Stimulated activated CD4-positive, alpha-beta T cell treated with anti-CD3 and anti-CD28 coated beads, Interleukin-1b, Interleukin-23, amount 100 ng/mL, for 4 hours (primary cell): ENCODE measurements around the gene ENDOD1.

Experiments used
- DNase-seq, 2 donors: peaks; one replicate each; pipeline ENCODE4 v3.0.0-alpha.2; 2020; ENCODE audit warnings: low read depth in 2 of 2

The ENDOD1 gene

DNA sequence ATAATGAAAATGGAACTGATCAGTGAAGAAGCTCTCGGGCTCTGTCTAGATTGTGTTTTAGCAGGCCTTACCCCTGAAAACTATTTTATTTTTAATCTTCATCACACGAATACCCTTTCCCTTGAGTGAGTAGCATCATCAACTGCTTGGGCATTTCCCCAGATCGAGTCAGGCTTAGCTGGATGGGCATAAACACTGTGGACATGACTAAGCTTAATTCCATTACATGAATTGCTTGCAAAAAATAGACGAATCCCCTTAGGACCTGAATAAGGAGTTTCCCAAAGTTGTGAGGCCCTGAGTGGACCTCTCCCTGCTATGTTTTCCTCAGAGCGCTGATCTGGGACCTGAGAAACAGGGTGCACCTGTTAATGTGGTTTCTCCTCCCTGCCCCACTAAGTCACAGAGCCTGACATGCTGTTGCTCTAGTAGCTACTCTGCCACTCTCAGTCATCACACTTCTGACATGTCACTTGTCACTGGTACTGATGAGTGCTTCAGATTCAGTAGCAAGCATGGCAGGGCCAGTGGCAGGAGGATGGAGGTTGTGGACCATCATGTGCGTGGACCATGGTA, 53.5 kb downstream of the ENDOD1 start:
- DNase-seq = no peak

DNA sequence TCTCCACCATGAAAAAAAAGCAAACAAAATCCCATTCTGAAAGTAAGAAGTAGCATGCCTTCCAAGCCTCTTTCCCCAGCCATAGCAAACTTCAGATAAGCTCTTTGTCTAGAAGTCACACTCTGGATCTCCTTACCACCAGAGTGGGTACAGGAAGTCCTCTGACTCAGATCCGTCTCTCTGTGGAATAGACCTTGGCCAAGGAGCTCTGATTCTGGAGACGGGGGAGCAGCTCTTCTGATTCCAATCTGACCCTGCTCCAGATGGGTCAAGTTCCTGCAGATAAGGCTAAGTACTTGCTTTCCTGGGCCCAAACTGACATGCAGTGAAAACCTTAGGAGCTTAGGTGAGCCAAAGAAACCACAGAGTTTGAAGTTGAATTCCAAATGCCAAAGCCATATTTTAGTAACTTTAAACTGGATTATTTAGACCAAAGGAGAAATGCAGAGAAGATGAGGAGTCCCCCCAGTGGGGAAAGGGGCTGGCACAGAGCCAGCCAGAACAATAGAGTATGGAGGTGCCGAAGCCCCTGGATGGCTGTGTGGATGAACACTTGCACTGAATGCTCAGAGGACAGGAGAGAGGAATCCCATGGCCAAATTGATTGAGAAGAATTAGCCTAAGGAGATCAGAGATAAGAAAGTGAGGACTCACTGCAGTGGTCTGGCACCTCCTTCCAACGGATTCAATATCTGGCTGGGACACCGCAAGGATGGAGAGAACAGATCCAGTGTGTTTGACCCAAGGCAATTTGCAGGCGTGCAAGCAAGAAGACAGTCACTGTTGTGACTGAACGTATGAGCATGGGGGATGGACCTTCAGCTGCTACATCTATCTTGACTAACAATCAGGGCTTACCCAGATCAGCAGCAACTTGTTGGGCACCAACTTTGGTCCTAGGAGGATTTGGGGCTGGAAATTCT, 54.9 kb downstream of the ENDOD1 start:
- no peak for DNase-seq

DNA sequence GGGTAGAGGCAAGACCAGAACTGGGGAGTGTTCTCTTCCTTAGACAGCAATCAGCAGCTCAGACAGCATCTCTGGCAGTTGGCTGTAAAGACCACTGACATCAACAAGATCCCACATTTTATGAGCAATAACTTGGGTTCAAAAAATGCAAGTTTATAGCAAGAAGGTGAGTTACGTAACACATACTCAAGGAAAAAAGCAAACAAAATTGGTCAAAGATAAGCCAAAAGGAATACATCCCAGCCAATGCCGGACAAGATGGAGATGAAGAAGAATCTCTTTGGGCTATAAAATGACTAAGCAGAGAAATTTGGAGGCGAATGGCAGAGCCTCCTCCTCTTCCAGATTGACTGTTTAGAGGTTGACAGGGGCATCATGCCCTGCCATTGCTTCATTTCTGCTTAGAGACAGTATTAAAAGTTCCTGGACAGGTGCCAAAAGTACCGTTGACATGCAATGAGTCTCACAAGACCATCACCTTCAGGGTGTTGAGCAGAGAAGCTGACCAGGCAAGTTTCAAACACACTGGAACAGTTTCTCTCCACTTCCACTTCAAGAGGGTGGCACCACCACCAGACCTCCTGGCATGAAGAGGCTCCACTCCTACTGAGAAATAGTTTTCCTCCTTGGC, 55.9 kb downstream of the ENDOD1 start:
- no peak for DNase-seq

DNA sequence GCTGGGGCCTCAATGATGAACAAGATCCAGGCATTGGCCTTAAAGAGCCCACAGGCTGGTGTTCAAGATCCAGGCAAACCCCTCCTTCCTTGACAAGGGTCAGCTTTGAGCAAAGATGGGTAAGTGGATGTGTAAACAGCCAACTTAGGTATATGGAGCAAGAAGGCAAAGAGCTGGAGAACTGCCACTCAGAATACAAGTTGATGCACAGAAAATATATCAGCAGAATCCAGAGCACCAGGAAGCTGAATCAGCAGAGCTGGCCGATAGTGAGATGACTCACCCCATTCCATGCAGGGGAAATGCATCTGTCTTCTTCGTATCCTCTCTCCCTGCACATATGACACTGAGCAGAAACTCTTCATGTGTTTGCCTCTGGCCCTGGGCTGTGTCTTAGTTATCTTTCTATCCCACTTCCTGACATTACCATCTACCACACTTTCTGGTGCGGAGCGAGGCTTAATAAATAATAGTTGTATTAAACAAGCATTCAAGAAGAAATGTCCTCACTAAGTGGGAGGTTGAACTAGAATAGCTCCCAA, 57.8 kb downstream of the ENDOD1 start:
- DNase-seq = no peak

DNA sequence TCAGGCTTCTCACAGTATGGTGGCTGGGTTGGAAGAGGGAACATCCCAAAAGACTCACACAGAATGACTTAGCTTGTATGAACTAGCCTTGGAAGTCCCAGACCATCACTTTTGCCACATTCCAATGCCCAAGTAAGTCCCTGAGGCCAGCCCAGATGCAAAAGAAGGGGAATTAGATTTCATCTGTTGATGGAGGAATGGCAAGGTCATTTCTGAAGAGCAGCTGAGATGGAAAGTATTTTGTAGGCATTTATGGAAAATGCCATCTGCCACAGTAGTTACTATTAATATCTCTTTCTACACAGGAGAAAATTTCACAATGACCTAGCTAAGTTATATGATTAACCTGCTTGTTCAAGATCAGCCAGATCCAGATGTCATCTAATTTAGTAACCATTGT, 58.8 kb downstream of the ENDOD1 start:
- no peak for DNase-seq

DNA sequence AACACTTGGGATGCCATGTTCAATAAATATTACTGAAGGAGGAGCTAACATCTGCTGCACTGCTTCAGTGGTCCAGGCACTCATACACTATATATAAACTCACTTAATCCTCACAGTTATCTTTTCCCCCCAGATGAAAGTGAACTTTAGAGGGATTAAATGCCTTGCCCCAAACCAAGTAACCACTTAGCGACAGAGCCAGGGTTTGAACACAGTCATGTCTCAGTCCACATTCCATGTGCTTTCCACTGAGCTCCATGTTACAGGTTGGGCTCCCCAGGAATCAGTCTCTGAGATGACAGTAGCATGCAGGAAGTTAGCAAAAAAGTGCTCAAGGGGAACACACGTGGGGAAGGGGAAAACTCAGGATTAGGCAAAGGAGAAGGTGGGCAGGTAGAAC, 59.3 kb downstream of the ENDOD1 start:
- no peak for DNase-seq

DNA sequence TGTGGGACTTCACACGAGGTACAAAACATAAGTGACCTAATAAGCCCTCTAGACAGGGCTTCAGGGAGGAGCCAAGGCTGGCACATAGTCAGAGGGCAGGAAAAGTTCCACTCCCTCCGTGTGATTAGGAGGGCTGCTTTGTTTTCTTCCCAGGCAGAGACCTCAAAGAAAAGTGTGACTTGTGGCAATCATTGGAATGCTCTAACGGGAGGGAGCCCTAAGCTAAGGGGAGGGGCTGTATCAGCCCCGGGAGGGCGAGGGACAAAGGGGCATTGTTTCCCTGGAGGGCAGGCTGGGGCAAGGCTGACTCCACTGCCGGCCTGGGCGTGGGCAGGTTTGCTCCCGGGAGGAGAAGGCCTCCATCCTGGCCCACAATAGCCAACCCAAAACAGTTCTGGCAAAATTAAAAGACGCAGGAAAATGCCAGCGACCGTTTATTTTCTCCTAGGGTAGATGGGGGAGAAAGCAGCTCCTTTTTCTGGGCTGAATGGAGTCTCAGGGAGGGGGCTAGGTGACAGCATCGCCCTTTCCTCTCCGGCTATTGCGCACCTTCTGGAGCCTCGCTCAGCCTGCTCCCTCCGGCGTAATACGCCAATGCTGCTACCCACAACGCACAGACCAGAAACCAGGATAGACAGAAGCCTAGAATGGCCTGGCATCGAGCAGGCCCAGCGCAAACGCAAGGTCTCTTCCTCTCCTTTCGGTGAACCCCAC, 60.2 kb downstream of the ENDOD1 start:
- no peak for DNase-seq

DNA sequence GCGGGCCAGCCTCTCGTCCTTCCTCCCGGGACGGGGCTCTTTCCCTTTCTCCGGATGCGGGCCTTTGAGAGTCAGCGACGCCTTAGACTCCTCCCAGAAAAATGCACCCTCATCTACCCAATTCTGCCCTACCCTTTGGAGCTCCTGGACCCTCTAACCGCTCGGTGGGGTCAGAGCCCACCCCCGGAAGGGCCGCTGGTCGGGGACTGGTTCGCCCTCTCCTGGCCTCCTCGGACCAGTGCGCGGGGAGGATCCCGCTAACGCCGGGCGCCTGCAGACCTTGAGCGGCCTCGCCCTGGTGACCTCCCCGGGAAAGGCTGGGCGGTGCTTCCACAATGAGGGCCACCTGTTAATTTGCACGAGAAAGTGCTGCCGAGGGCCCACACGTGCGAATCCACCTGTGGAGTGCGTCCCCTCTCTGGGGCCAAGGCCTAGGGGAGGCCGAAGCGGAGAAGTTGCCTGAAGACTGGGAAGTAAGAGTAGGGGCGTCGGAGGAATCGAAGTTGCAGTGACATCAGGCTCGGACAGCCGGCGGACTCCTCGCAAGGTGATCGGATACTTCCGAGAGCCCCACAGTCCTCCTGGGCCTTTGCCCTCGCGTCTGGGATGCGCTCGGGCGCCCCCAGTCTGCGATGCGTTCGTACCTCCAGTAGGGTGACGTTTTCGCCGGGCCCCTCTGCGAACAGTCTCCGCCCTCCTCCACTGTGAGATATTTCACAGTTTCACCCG, 61.5 kb downstream of the ENDOD1 start:
- peak; percentile 79 to 86 for DNase-seq

DNA sequence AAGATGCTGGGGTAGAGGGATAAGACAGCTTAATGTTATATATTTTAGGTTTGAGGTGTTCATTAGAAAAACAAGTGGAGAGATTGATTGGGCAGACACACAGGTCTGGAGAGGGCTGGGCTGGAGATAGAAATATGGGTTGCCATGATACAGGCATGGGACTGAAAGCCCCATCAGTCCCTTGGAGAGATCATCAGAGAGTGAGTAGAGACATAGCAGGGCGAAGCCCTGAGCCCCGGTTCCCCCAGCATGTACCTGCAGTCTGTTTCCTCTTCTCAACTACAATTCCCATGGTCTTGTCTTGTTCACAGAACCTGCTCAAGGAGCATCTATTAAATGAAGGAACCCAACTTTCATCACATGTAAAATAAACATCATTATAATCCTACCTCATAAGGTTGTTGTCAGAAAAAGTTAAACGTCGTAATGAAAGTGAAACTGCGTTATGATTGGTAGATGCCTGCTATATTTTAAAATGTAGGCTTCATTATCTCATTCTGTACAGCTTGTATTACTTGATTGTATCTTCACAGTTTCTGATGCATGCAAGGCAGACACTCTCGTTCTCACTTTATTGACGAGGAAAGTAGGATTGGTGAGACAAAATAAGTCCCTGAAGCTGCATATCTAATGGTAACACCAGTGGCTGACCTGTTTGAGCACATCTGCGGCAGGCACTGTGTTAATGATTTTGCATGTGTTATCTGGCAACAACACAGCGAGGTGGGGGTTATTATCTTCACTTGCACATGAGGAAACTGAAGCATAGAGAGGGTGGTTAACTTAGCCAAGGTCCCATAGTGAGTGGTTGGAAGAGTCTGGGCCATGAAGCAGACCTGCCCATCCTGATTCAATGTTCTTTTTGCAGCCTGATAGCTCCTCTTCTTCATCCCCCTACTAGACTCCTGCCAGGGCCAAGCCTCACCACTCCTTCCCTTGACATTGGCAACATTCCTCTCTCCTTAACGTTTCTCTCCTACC, 63.5 kb downstream of the ENDOD1 start:
- no peak for DNase-seq

DNA sequence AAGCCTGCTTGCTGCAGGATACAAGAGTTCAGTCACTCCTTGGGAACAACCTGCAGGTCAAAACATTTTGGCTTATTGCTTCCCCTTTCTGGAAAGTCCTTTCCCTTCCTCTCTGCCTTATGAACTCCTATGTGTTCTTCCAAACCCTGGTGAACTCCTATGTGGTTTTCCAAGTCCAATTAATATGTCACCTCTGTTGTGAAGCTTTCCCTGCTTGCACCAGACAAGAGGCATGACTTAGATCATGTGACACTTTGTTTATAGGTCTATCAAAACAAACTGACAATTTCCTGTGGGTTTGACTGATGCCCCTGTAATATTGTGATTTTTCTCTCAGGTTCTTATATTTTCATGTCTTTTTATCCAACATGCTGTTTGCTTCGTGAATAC, 64.2 kb downstream of the ENDOD1 start:
- no peak for DNase-seq

DNA sequence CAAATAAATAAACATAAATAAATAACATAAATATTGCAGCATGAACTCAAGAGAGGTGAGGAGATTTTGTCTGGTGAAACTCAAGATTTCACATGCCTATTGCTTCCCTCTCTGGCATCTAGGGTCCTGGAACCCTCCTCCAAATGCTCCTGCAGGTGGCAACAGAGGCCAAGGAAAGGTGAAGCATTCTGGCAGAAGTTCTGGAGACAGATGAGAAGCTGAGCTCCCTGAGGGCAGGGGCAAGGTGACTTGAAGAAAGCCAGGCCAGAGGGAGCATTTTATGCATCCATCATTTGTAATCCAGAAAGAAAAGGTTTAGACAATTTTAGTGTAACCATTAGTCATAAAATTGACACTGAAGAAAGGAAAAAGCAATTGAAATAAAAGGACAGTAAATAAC, 64.9 kb downstream of the ENDOD1 start:
- DNase-seq = peak; percentile 41 to 50

DNA sequence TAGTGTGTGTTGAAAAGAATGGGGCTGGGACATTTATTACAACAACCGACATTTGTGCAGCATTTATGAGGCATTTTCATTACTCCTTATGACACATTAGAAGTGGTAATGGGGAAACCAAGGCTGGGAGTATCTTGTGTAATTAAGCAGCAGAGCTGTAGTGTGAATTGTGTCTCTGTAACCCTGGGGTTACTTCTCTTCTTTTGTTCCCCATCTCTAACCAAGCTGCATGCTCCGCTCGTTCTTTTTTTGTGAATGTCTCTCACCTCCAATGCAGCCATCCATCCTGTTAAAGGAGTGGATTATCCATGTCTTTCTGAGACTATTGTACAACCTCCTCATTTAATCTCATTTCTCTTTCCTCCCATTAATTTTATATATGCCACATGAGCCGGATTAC, 65.7 kb downstream of the ENDOD1 start:
- no peak for DNase-seq

DNA sequence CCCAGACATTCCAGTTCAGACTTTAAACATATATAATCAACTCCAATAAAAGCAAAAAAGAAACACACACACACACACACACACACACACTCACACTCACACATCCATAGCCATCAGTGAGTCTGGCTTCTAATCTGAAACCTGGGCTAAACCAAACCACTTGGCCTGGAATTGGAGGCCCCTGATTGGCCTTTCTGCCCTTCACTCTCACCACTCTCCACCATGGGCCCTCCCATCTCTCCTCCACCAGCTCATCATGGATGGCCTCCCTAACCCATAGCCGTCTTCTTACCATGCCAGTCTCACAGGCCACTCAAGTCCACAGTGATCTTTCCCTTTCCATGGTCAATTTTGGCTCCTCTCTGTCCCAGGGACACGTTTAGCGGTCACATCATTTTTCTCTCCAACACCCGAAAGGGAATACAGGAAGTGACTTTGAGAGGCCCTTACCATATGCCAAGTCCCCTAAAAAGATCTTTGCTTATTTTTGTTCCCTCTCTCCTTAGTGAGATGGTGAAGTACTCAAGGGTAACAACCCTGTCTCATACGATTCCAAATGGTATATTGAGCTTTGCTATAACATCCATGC, 66.6 kb downstream of the ENDOD1 start:
- no peak for DNase-seq

DNA sequence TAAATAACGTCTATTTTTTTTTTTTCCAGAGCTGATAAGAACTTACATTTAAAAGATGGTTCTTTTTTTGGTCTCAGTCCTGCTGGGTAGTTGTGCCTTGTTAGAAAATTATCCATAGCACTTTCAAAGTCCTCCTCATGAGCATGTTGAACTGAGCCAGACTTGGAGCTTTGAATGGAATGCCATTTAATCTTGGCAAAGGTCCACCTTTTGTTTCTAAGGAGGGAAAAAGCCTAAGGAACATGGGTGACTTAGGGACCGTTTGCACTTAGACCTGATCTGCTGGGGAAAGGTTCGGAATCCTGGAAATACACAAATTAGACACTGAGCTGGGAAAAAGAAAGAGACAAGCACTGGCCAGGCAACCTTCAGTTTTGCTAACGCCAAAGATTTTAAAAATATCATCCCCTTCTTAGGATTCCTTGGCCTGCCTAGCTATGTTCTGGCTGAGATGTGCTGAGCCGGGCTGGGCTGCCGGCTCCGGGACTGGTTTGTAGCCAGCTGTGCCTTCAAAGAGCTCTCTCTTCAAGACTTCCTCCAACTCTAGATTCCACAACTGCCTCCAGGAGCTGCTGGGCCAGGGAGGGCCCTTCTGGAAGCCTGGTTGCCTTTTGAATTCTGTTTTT, 67.4 kb downstream of the ENDOD1 start:
- no peak for DNase-seq

DNA sequence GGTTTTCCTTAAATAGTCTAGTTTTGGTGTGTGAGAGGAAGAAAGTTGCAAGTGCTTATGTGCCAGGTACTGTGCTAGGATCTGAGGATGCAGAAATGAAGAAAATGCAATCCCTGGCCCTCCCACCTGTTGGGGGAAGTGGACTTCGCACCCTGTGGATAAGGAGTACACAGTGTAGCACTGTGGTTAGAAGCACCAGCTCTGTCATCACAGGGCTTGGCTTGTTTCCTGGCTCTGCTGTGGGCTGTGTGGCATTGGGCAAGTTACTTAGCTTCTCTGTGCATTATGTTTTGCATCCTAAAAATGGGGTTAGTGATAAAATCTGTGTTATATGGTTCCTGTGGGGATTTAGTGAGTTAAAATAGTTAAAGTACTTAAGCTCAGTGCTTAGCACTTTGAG, 68.2 kb downstream of the ENDOD1 start:
- DNase-seq = no peak

DNA sequence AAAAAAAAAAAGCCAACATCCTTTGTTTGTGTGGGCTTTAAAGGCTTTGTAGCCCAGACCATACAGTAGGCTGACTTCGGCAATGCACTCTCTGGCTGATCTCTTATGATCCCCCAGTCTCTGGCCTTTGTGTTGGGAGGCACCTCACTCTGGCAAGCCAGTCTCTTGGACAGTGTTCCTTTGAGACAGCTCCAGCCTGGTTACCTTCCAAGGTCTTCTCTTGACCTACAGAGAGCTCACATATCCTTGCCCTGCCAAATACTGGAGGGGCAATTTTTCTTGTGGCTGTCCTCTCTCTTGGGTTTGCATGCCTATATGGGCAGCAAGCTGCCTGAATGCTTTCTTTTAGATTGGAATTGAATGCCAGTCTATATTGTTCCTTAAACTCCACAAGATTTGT, 71.6 kb downstream of the ENDOD1 start:
- DNase-seq = no peak

DNA sequence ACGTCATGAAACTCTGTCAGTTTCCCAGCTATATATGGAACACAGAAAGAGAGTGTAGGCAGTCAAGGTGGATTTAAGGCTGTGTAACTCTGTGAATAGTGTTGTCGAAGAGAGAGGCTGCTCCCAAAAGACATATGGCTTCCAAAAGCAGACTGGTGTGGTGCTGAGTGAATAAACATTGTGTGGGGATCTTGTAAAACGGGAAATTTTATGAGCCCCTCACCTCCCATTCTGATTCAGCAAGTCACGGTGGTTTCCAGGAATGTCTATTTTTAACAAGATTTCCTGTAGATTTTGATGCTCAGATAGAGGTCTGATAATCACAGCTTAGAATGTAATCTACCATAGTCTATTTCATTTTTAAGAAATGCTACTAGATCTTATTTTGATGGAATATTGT, 73.5 kb downstream of the ENDOD1 start:
- no peak for DNase-seq

DNA sequence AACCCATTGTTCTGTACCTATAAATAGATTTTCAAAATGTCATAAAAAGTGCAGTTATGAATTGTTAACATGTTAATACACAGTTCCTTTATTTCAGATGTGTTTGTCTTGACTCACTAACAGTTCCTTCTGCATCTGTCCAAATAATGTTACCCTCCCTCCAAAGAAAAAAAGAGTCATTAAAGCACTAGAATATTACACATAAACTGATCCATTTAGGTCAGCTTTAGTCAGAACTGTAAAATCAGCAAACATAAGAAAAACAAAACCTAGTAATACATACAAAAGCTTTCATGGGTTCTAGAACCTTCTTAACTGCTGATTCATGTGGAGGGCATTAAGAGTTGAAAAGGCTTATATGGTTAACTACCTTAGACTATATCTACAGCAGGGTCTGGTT, 76.0 kb downstream of the ENDOD1 start:
- no peak for DNase-seq

DNA sequence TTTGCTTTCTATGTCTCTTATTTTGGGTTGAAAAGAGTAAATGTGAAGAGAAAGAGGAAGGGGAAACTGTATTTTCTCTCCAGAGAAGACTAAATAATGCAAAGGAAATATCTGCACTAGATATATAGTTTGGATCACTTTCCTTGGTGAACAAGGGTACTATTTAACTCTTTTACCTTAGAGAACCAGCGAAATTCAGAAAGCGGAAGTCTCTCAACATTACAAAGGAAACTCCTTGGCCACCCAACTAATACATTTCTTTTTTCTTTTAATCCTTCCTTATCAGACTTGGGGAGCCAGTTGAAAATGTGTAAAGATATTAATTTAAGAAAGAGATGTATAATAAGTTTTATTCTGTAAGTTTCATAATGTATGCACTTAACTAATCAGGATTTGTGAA, 77.1 kb downstream of the ENDOD1 start:
- DNase-seq = no peak
